WTC11 (cell line): ENCODE results near the gene GPC6. TPM values are rescaled to one million over a fixed set of nuclear protein-coding genes. Genes with fewer than 3 reads are reported as not detected.

Experiments
- ATAC-seq: fragments of 200-7000 bp; cut with Tn5 transposase; 2 replicates; pipeline ENCODE4 v1.10.0; 2021; ENCODE audit warnings: mild to moderate bottlenecking, moderate library complexity
- CTCF ChIA-PET: fragments of 300-600 bp; sonication (Branson Sonifier 250); formaldehyde crosslinking; loops from one replicate; lab custom pipeline; 2021; ENCODE audit warnings: antibody characterized with exemption; lab: Charles Lee
- POLR2A ChIA-PET: fragments of 350-600 bp; sonication (Branson Sonifier 250); formaldehyde crosslinking; loops from one replicate; lab custom pipeline; 2021; ENCODE audit warnings: antibody characterized with exemption; lab: Charles Lee
- DNase-seq: peaks from one replicate; pipeline ENCODE4 v3.0.0; 2021; ENCODE audit warnings: low spot score
- H3K27ac Mint-ChIP-seq: 2 replicates; pipeline ENCODE4 v1.8.0; 2021; ENCODE audit warnings: mixed read lengths
- H3K27me3 Mint-ChIP-seq: 2 replicates; pipeline ENCODE4 v1.8.0; 2021; ENCODE audit warnings: low read depth, mild to moderate bottlenecking, moderate library complexity, mixed read lengths
- H3K36me3 Mint-ChIP-seq: 2 replicates; pipeline ENCODE4 v1.8.0; 2021; ENCODE audit warnings: mixed read lengths
- H3K4me1 Mint-ChIP-seq: 2 replicates; pipeline ENCODE4 v1.8.0; 2022; ENCODE audit warnings: mixed read lengths
- H3K4me3 Mint-ChIP-seq: 2 replicates; pipeline ENCODE4 v1.8.0; 2021; ENCODE audit warnings: mild to moderate bottlenecking, moderate library complexity, mixed read lengths
- H3K9me3 Mint-ChIP-seq: 2 replicates; pipeline ENCODE4 v1.8.0; 2021; ENCODE audit warnings: mixed read lengths
- CREB1 ChIP-seq: sonication (generic); formaldehyde crosslinking; IDR thresholded peaks from 2 replicates; pipeline ENCODE4 v1.8.0; 2023; ENCODE audit warnings: mild to moderate bottlenecking, missing genetic modification reagents
- FOXK1 ChIP-seq: sonication (generic); formaldehyde crosslinking; IDR thresholded peaks from 2 replicates; pipeline ENCODE4 v1.8.0; 2022; ENCODE audit warnings: mild to moderate bottlenecking, moderate library complexity, missing genetic modification reagents
- GRHL2 ChIP-seq: fragments of 250-450 bp; sonication (Bioruptor Pico); IDR thresholded peaks from 2 replicates; pipeline ENCODE4 v1.8.0; 2022; ENCODE audit warnings: mild to moderate bottlenecking, moderate library complexity; ENCODE audit not compliant: insufficient replicate concordance, severe bottlenecking
- HMGA2 ChIP-seq: fragments of 250-450 bp; sonication (Bioruptor Pico); IDR thresholded peaks from 2 replicates; pipeline ENCODE4 v1.4.0; 2021; ENCODE audit warnings: mild to moderate bottlenecking, moderate library complexity
- JUN ChIP-seq: sonication (generic); formaldehyde crosslinking; IDR thresholded peaks from 2 replicates; pipeline ENCODE4 v1.8.0; 2023; ENCODE audit warnings: mild to moderate bottlenecking, missing genetic modification reagents
- NFE2L1 ChIP-seq: sonication (generic); formaldehyde crosslinking; IDR thresholded peaks from 2 replicates; pipeline ENCODE4 v1.8.1; 2023; ENCODE audit warnings: missing genetic modification reagents
- NR2C2 ChIP-seq: sonication (generic); formaldehyde crosslinking; IDR thresholded peaks from 2 replicates; pipeline ENCODE4 v1.8.0; 2022; ENCODE audit warnings: mild to moderate bottlenecking, missing genetic modification reagents
- TEAD1 ChIP-seq: sonication (generic); formaldehyde crosslinking; IDR thresholded peaks from 2 replicates; pipeline ENCODE4 v1.8.0; 2022; ENCODE audit warnings: mild to moderate bottlenecking, missing genetic modification reagents
- ZNF138 ChIP-seq: sonication (generic); formaldehyde crosslinking; conservative IDR thresholded peaks from 2 replicates; pipeline ENCODE4 v1.8.1; 2022; ENCODE audit warnings: mild to moderate bottlenecking, moderate library complexity, missing genetic modification reagents
- ZNF396 ChIP-seq: fragments of 250-450 bp; sonication (Bioruptor Pico); IDR thresholded peaks from 2 replicates; pipeline ENCODE4 v1.8.0; 2021; ENCODE audit warnings: mild to moderate bottlenecking, moderate library complexity, borderline replicate concordance
- ZNF416 ChIP-seq: fragments of 250-450 bp; sonication (Bioruptor Pico); IDR thresholded peaks from 2 replicates; pipeline ENCODE4 v1.9.0; 2021; ENCODE audit warnings: mild to moderate bottlenecking, inconsistent platforms
- total RNA-seq: library from RNA; stranded (reverse); gene quantifications from 3 replicates; pipeline ENCODE4 v1.2.3, GENCODE V29; 2021
- TF ChIP-seq, protein P1 (sequence below): sonication (generic); formaldehyde crosslinking; IDR thresholded peaks from 2 replicates; pipeline ENCODE4 v1.8.1; 2023; ENCODE audit warnings: mild to moderate bottlenecking, missing genetic modification reagents
- TF ChIP-seq, protein P2 (sequence below): sonication (generic); formaldehyde crosslinking; IDR thresholded peaks from 2 replicates; pipeline ENCODE4 v1.8.1; 2023; ENCODE audit warnings: mild to moderate bottlenecking, missing genetic modification reagents, borderline replicate concordance
- TF ChIP-seq, protein P3 (sequence below): fragments of 250-450 bp; sonication (Bioruptor Pico); IDR thresholded peaks from 2 replicates; pipeline ENCODE4 v1.9.0; 2021; ENCODE audit warnings: mild to moderate bottlenecking, borderline replicate concordance
- TF ChIP-seq, protein P4 (sequence below): sonication (generic); formaldehyde crosslinking; IDR thresholded peaks from 2 replicates; pipeline ENCODE4 v1.8.0; 2022; ENCODE audit warnings: mild to moderate bottlenecking, missing genetic modification reagents
- TF ChIP-seq, protein P5 (sequence below): sonication (generic); formaldehyde crosslinking; IDR thresholded peaks from 2 replicates; pipeline ENCODE4 v1.8.1; 2022; ENCODE audit warnings: missing genetic modification reagents, borderline replicate concordance
- TF ChIP-seq, protein P6 (sequence below): fragments of 250-450 bp; sonication (Bioruptor Pico); IDR thresholded peaks from 2 replicates; pipeline ENCODE4 v1.9.0; 2021; ENCODE audit warnings: mild to moderate bottlenecking
- TF ChIP-seq, protein P7 (sequence below): sonication (generic); formaldehyde crosslinking; IDR thresholded peaks from 2 replicates; pipeline ENCODE4 v1.8.0; 2023; ENCODE audit warnings: mild to moderate bottlenecking, missing genetic modification reagents

GPC6 gene
- total RNA-seq, 1 experiment from 2014 or later, result 19.5 TPM

DNA sequence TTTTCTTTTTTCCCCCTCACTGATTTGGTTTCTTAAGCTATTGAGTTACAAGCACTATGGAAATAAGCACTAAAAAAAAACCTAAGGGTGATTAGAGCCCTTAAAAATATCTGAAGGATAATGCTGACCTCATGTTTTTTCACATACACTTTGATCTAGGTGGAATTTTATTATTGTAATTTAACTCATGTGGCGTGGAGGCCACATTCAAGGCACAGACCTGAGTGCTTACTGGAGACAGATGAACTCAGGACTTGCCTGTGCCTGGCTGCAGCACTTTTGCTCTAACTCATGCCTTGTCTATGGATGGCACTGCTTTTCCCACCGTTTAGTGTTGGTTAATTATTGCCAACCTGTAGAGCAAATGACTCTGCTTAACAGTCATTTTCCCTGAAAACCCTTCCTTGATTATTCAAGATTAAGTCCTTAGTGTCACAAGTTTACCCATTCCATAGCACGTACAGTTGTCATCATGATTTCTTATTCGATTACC lies 541.4 kb downstream of the GPC6 start:
- POLR2A ChIA-PET, result no interaction called here
- CTCF ChIA-PET, result no interaction called here
- no peak overlapping the region for H3K4me3 Mint-ChIP-seq

More for the DNA sequence above, 541.4 kb downstream of the GPC6 start:
- H3K27me3 Mint-ChIP-seq, result no peaks in the 10 kb centered on the region
- H3K27ac Mint-ChIP-seq, result no peak overlapping the region
- H3K4me1 Mint-ChIP-seq, result peaks cover 8% of the 10 kb centered on the region
- H3K36me3 Mint-ChIP-seq, result peaks cover 9% of the 10 kb centered on the region
- H3K9me3 Mint-ChIP-seq, result peaks cover 12% of the 10 kb centered on the region
- DNase-seq (no peak), ATAC-seq (no peak)
- TF ChIP-seq, protein P1, sequence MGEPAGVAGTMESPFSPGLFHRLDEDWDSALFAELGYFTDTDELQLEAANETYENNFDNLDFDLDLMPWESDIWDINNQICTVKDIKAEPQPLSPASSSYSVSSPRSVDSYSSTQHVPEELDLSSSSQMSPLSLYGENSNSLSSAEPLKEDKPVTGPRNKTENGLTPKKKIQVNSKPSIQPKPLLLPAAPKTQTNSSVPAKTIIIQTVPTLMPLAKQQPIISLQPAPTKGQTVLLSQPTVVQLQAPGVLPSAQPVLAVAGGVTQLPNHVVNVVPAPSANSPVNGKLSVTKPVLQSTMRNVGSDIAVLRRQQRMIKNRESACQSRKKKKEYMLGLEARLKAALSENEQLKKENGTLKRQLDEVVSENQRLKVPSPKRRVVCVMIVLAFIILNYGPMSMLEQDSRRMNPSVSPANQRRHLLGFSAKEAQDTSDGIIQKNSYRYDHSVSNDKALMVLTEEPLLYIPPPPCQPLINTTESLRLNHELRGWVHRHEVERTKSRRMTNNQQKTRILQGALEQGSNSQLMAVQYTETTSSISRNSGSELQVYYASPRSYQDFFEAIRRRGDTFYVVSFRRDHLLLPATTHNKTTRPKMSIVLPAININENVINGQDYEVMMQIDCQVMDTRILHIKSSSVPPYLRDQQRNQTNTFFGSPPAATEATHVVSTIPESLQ (CRISPR knock-in tag), result no peak
- no peak for TF ChIP-seq GRHL2 (CRISPR knock-in tag)
- TF ChIP-seq ZNF396, result no peak
- TF ChIP-seq NFE2L1, result no peak
- TF ChIP-seq ZNF138 (CRISPR knock-in tag), result no peak
- TF ChIP-seq ZNF416 (CRISPR knock-in tag), result no peak
- TF ChIP-seq, protein P2, sequence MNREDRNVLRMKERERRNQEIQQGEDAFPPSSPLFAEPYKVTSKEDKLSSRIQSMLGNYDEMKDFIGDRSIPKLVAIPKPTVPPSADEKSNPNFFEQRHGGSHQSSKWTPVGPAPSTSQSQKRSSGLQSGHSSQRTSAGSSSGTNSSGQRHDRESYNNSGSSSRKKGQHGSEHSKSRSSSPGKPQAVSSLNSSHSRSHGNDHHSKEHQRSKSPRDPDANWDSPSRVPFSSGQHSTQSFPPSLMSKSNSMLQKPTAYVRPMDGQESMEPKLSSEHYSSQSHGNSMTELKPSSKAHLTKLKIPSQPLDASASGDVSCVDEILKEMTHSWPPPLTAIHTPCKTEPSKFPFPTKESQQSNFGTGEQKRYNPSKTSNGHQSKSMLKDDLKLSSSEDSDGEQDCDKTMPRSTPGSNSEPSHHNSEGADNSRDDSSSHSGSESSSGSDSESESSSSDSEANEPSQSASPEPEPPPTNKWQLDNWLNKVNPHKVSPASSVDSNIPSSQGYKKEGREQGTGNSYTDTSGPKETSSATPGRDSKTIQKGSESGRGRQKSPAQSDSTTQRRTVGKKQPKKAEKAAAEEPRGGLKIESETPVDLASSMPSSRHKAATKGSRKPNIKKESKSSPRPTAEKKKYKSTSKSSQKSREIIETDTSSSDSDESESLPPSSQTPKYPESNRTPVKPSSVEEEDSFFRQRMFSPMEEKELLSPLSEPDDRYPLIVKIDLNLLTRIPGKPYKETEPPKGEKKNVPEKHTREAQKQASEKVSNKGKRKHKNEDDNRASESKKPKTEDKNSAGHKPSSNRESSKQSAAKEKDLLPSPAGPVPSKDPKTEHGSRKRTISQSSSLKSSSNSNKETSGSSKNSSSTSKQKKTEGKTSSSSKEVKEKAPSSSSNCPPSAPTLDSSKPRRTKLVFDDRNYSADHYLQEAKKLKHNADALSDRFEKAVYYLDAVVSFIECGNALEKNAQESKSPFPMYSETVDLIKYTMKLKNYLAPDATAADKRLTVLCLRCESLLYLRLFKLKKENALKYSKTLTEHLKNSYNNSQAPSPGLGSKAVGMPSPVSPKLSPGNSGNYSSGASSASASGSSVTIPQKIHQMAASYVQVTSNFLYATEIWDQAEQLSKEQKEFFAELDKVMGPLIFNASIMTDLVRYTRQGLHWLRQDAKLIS (CRISPR knock-in tag), result no peak
- TF ChIP-seq NR2C2 (CRISPR knock-in tag), result no peak
- TF ChIP-seq, protein P3, sequence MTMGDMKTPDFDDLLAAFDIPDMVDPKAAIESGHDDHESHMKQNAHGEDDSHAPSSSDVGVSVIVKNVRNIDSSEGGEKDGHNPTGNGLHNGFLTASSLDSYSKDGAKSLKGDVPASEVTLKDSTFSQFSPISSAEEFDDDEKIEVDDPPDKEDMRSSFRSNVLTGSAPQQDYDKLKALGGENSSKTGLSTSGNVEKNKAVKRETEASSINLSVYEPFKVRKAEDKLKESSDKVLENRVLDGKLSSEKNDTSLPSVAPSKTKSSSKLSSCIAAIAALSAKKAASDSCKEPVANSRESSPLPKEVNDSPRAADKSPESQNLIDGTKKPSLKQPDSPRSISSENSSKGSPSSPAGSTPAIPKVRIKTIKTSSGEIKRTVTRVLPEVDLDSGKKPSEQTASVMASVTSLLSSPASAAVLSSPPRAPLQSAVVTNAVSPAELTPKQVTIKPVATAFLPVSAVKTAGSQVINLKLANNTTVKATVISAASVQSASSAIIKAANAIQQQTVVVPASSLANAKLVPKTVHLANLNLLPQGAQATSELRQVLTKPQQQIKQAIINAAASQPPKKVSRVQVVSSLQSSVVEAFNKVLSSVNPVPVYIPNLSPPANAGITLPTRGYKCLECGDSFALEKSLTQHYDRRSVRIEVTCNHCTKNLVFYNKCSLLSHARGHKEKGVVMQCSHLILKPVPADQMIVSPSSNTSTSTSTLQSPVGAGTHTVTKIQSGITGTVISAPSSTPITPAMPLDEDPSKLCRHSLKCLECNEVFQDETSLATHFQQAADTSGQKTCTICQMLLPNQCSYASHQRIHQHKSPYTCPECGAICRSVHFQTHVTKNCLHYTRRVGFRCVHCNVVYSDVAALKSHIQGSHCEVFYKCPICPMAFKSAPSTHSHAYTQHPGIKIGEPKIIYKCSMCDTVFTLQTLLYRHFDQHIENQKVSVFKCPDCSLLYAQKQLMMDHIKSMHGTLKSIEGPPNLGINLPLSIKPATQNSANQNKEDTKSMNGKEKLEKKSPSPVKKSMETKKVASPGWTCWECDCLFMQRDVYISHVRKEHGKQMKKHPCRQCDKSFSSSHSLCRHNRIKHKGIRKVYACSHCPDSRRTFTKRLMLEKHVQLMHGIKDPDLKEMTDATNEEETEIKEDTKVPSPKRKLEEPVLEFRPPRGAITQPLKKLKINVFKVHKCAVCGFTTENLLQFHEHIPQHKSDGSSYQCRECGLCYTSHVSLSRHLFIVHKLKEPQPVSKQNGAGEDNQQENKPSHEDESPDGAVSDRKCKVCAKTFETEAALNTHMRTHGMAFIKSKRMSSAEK (CRISPR knock-in tag), result no peak
- TF ChIP-seq, protein P4, sequence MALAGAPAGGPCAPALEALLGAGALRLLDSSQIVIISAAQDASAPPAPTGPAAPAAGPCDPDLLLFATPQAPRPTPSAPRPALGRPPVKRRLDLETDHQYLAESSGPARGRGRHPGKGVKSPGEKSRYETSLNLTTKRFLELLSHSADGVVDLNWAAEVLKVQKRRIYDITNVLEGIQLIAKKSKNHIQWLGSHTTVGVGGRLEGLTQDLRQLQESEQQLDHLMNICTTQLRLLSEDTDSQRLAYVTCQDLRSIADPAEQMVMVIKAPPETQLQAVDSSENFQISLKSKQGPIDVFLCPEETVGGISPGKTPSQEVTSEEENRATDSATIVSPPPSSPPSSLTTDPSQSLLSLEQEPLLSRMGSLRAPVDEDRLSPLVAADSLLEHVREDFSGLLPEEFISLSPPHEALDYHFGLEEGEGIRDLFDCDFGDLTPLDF, result no peak
- TF ChIP-seq HMGA2 (CRISPR knock-in tag), result no peak
- TF ChIP-seq, protein P5, sequence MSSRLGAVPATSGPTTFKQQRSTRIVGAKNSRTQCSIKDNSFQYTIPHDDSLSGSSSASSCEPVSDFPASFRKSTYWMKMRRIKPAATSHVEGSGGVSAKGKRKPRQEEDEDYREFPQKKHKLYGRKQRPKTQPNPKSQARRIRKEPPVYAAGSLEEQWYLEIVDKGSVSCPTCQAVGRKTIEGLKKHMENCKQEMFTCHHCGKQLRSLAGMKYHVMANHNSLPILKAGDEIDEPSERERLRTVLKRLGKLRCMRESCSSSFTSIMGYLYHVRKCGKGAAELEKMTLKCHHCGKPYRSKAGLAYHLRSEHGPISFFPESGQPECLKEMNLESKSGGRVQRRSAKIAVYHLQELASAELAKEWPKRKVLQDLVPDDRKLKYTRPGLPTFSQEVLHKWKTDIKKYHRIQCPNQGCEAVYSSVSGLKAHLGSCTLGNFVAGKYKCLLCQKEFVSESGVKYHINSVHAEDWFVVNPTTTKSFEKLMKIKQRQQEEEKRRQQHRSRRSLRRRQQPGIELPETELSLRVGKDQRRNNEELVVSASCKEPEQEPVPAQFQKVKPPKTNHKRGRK (CRISPR knock-in tag), result no peak
- TF ChIP-seq, protein P6, sequence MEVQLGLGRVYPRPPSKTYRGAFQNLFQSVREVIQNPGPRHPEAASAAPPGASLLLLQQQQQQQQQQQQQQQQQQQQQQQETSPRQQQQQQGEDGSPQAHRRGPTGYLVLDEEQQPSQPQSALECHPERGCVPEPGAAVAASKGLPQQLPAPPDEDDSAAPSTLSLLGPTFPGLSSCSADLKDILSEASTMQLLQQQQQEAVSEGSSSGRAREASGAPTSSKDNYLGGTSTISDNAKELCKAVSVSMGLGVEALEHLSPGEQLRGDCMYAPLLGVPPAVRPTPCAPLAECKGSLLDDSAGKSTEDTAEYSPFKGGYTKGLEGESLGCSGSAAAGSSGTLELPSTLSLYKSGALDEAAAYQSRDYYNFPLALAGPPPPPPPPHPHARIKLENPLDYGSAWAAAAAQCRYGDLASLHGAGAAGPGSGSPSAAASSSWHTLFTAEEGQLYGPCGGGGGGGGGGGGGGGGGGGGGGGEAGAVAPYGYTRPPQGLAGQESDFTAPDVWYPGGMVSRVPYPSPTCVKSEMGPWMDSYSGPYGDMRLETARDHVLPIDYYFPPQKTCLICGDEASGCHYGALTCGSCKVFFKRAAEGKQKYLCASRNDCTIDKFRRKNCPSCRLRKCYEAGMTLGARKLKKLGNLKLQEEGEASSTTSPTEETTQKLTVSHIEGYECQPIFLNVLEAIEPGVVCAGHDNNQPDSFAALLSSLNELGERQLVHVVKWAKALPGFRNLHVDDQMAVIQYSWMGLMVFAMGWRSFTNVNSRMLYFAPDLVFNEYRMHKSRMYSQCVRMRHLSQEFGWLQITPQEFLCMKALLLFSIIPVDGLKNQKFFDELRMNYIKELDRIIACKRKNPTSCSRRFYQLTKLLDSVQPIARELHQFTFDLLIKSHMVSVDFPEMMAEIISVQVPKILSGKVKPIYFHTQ, result no peak
- TF ChIP-seq FOXK1 (CRISPR knock-in tag), result no peak
- TF ChIP-seq JUN, result no peak
- TF ChIP-seq CREB1 (CRISPR knock-in tag), result no peak
- no peak for TF ChIP-seq TEAD1 (CRISPR knock-in tag)
- TF ChIP-seq, protein P7, sequence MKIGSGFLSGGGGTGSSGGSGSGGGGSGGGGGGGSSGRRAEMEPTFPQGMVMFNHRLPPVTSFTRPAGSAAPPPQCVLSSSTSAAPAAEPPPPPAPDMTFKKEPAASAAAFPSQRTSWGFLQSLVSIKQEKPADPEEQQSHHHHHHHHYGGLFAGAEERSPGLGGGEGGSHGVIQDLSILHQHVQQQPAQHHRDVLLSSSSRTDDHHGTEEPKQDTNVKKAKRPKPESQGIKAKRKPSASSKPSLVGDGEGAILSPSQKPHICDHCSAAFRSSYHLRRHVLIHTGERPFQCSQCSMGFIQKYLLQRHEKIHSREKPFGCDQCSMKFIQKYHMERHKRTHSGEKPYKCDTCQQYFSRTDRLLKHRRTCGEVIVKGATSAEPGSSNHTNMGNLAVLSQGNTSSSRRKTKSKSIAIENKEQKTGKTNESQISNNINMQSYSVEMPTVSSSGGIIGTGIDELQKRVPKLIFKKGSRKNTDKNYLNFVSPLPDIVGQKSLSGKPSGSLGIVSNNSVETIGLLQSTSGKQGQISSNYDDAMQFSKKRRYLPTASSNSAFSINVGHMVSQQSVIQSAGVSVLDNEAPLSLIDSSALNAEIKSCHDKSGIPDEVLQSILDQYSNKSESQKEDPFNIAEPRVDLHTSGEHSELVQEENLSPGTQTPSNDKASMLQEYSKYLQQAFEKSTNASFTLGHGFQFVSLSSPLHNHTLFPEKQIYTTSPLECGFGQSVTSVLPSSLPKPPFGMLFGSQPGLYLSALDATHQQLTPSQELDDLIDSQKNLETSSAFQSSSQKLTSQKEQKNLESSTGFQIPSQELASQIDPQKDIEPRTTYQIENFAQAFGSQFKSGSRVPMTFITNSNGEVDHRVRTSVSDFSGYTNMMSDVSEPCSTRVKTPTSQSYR, result no peak
